Panc1 (cell line): ENCODE measurements around the gene CA5B. TPM values are rescaled to one million over a fixed set of nuclear protein-coding genes. Genes with fewer than 3 reads are reported as not detected.

Source experiments
- ATAC-seq: fragments of 200-7000 bp; cut with Tn5 transposase; 2 replicates; pipeline ENCODE4 v1.9.1; 2020; ENCODE audit warnings: mild to moderate bottlenecking, moderate library complexity
- BruUV-seq: library from RNA; stranded (reverse); fragments of 400-500 nt; replicated peaks from 2 replicates; lab custom pipeline; 2021; lab: Mats Ljungman, UMichigan
- CTCF ChIA-PET: fragments of 300-600 bp; sonication (Branson Sonifier 250); formaldehyde crosslinking; loops from one replicate; lab custom pipeline; 2022; ENCODE audit warnings: antibody characterized with exemption; lab: Charles Lee
- POLR2A ChIA-PET: fragments of 300-600 bp; sonication (Branson Sonifier 250); formaldehyde crosslinking; loops from one replicate; lab custom pipeline; 2022; ENCODE audit warnings: antibody characterized with exemption; lab: Charles Lee
- DNase-seq: peaks from one replicate; pipeline ENCODE4 v3.0.0-alpha.2; 2010; ENCODE audit warnings: low read depth, low spot score
- H3K27ac ChIP-seq: 2 replicates; pipeline ENCODE4 v1.5.1; 2011; ENCODE audit warnings: mild to moderate bottlenecking, low read length, inconsistent platforms
- H3K27me3 ChIP-seq: fragments of 200-500 bp; sonication (Bioruptor generic); 2 replicates; pipeline ENCODE4 v1.6.0; 2014; ENCODE audit warnings: low read length, inconsistent platforms; ENCODE audit not compliant: control insufficient read depth, insufficient read depth
- H3K36me3 ChIP-seq: fragments of 200-500 bp; sonication (Bioruptor generic); 2 replicates; pipeline ENCODE4 v1.5.1; 2014; ENCODE audit warnings: inconsistent platforms, mild to moderate bottlenecking, low read length, moderate library complexity; ENCODE audit not compliant: control insufficient read depth, insufficient read depth
- H3K4me1 ChIP-seq: 2 replicates; pipeline ENCODE4 v1.5.1; 2011; ENCODE audit warnings: inconsistent platforms, mild to moderate bottlenecking, low read length, moderate library complexity; ENCODE audit not compliant: control insufficient read depth, insufficient read depth
- H3K4me3 ChIP-seq, 2 experiments: 2 replicates each; pipeline ENCODE4 v1.5.1; 2011 to 2012; ENCODE audit warnings: low read depth in 2 of 2, low read length in 2 of 2, mild to moderate bottlenecking in 2 of 2, inconsistent platforms in 1 of 2, moderate library complexity in 1 of 2
- H3K9me3 ChIP-seq: fragments of 200-500 bp; sonication (Bioruptor generic); 2 replicates; pipeline ENCODE4 v1.5.1; 2014; ENCODE audit warnings: low read depth, mild to moderate bottlenecking, inconsistent platforms, low read length, moderate library complexity; ENCODE audit not compliant: control insufficient read depth, insufficient read depth
- POLR2AphosphoS5 ChIP-seq: IDR thresholded peaks from 2 replicates; pipeline ENCODE4 v1.6.1; 2012; ENCODE audit warnings: mild to moderate bottlenecking, low read depth, low read length, moderate library complexity
- REST ChIP-seq, 2 experiments: IDR thresholded peaks; 2 replicates each; pipeline ENCODE4 v1.6.1; 2011 to 2012; ENCODE audit warnings: low read depth in 2 of 2, control low read depth in 1 of 2, low read length in 1 of 2, mild to moderate bottlenecking in 1 of 2, moderate library complexity in 1 of 2; ENCODE audit not compliant: insufficient read depth in 1 of 2
- SIN3A ChIP-seq: IDR thresholded peaks from 2 replicates; pipeline ENCODE4 v1.6.1; 2012; ENCODE audit warnings: low read depth, mild to moderate bottlenecking, low read length, moderate library complexity, borderline replicate concordance; ENCODE audit not compliant: insufficient read depth
- TCF7L2 ChIP-seq: IDR thresholded peaks from 2 replicates; pipeline ENCODE4 v1.6.1; 2011; ENCODE audit warnings: mild to moderate bottlenecking, low read depth, low read length, inconsistent platforms
- in situ Hi-C: cut with HindIII; loops from 2 replicates; pipeline ENCODE4 v1.10.0; 2016; ENCODE audit warnings: low sequenced_read_pairs, low pct_unique_long_range_greater_than_20kb
- intact Hi-C: fragments of 100-400 bp; cut with micrococcal nuclease; formaldehyde crosslinking; loops from one replicate; pipeline ENCODE4 v1.10.0; 2022; ENCODE audit not compliant: unreplicated experiment
- total RNA-seq: library from RNA; stranded (reverse); gene quantifications from one replicate; pipeline ENCODE4 v1.2.1, GENCODE V29; 2021; ENCODE audit not compliant: unreplicated experiment
- TF ChIP-seq, protein P1 (sequence below): fragments of 450-650 bp; IDR thresholded peaks from 2 replicates; pipeline ENCODE4 v1.5.1; 2017; ENCODE audit warnings: mild to moderate bottlenecking

CA5B gene
- total RNA-seq, 1 experiment from 2014 or later: 6.8 TPM

DNA sequence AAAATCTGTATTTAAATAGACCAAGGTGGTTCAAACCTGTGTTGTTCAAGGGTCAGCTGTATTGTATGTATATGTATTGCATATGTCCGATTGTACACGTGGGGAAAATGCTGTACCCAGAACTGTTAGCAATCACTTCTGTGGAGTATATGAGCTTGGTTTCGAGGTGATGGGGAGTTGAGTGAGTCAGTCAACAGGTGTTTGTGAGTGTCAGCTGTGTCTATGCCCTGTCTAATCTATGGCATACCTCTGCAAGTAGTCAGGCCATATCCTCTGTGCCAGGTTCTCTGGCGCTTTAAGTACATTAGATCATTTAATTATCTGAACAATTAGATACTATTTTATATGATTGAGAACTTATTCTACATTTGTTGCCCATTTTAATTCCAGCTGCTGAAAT is 59.6 kb downstream of the CA5B start:
- BruUV-seq: no TSS peak
- H3K27me3 ChIP-seq: no peaks in the 10 kb centered on the region
- no peaks in the 10 kb centered on the region for H3K4me1 ChIP-seq
- H3K4me3 ChIP-seq: no peak overlapping the region
- H3K36me3 ChIP-seq: no peaks in the 10 kb centered on the region
- POLR2A ChIA-PET: no interaction called here
- TF ChIP-seq TCF7L2 (no peak), SIN3A (no peak)
- intact Hi-C loops: no loop called here
- CTCF ChIA-PET: no interaction called here
- in situ Hi-C loops: no loop called here
- DNase-seq: no peak
- no peak for ATAC-seq
- H3K9me3 ChIP-seq: no peaks in the 10 kb centered on the region
- no peak overlapping the region for H3K27ac ChIP-seq

- H3K27ac ChIP-seq: no peak overlapping the region
- H3K9me3 ChIP-seq: no peaks in the 10 kb centered on the region
- in situ Hi-C loops (no loop called here), intact Hi-C loops (no loop called here)
- TF ChIP-seq TCF7L2: no peak
- TF ChIP-seq POLR2AphosphoS5: no peak
- H3K36me3 ChIP-seq: no peaks in the 10 kb centered on the region
- ChIA-PET CTCF (no interaction called here), POLR2A (no interaction called here)
- BruUV-seq: no TSS peak
- H3K27me3 ChIP-seq: no peaks in the 10 kb centered on the region
- ATAC-seq: no peak
- no peak for DNase-seq
- no peak overlapping the region for H3K4me3 ChIP-seq
- H3K4me1 ChIP-seq: no peaks in the 10 kb centered on the region
Measured at GRCh38 chrX:15804563-15804962, 66.5 kb downstream of the CA5B start.

DNA sequence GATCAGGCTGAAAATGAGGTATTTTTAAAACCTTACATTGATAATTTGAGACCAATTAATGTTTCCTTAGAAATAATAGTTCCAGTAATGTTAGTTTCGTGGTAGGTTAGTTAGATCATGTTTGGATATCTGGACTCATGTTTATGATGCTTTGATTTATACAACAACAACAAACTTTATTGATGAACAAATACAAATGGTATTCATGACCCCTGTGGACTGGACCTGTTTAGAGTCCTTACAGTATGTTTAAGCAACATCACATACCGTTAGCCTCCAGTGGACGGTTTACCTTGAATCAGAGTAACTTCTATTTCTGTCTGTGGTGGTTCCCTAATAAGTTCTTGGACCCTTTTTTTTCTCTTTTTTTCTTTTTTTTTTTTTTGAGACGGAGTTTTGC is 70.2 kb downstream of the CA5B start:
- in situ Hi-C loops (no loop called here), intact Hi-C loops (no loop called here)
- Histone ChIP-seq H3K27ac (no peak overlapping the region), H3K4me3 (no peak overlapping the region), H3K36me3 (no peaks in the 10 kb centered on the region), H3K27me3 (no peaks in the 10 kb centered on the region), H3K4me1 (no peaks in the 10 kb centered on the region), H3K9me3 (no peaks in the 10 kb centered on the region)
- CTCF ChIA-PET: no interaction called here
- POLR2A ChIA-PET: no interaction called here
- no peak for DNase-seq
- BruUV-seq: no TSS peak
- no peak for ATAC-seq
- TF ChIP-seq SIN3A (no peak), POLR2AphosphoS5 (no peak), TCF7L2 (no peak), REST (IDR thresholded peaks at IDR 0.05; ENCODE audit: insufficient read depth in 1 of 2, low read depth in 2 of 2, low read length in 1 of 2) (no peak)
- TF ChIP-seq, protein P1, sequence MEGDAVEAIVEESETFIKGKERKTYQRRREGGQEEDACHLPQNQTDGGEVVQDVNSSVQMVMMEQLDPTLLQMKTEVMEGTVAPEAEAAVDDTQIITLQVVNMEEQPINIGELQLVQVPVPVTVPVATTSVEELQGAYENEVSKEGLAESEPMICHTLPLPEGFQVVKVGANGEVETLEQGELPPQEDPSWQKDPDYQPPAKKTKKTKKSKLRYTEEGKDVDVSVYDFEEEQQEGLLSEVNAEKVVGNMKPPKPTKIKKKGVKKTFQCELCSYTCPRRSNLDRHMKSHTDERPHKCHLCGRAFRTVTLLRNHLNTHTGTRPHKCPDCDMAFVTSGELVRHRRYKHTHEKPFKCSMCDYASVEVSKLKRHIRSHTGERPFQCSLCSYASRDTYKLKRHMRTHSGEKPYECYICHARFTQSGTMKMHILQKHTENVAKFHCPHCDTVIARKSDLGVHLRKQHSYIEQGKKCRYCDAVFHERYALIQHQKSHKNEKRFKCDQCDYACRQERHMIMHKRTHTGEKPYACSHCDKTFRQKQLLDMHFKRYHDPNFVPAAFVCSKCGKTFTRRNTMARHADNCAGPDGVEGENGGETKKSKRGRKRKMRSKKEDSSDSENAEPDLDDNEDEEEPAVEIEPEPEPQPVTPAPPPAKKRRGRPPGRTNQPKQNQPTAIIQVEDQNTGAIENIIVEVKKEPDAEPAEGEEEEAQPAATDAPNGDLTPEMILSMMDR: no peak
